Sigmoid colon (tissue), 4 donors: Measurements from ENCODE around the gene DLGAP4.

Experiments
- EP300 ChIP-seq, 4 donors: sonication (generic); formaldehyde crosslinking; IDR thresholded peaks; one replicate each; pipeline ENCODE4 v1.6.1; 2017; ENCODE audit warnings: antibody characterized with exemption in 4 of 4
- POLR2A ChIP-seq, 2 donors: fragments of 450-650 bp; IDR thresholded peaks; one replicate each; pipeline ENCODE4 v1.6.1; 2016; ENCODE audit warnings: antibody characterized with exemption in 2 of 2, mild to moderate bottlenecking in 2 of 2, moderate library complexity in 2 of 2
- TF ChIP-seq, protein P1 (sequence below), 4 experiments: fragments of 450-650 bp in 3 of 4; fragments of 200-600 bp in 1 of 4; IDR thresholded peaks; one replicate each; pipeline ENCODE4 v1.5.1; 2016 to 2019; ENCODE audit warnings: antibody characterized with exemption in 4 of 4, mild to moderate bottlenecking in 3 of 4, moderate library complexity in 2 of 4

GRCh38 chr20:36301359-36302119, 4.6 kb upstream of the DLGAP4 start:
- TF ChIP-seq, protein P1, sequence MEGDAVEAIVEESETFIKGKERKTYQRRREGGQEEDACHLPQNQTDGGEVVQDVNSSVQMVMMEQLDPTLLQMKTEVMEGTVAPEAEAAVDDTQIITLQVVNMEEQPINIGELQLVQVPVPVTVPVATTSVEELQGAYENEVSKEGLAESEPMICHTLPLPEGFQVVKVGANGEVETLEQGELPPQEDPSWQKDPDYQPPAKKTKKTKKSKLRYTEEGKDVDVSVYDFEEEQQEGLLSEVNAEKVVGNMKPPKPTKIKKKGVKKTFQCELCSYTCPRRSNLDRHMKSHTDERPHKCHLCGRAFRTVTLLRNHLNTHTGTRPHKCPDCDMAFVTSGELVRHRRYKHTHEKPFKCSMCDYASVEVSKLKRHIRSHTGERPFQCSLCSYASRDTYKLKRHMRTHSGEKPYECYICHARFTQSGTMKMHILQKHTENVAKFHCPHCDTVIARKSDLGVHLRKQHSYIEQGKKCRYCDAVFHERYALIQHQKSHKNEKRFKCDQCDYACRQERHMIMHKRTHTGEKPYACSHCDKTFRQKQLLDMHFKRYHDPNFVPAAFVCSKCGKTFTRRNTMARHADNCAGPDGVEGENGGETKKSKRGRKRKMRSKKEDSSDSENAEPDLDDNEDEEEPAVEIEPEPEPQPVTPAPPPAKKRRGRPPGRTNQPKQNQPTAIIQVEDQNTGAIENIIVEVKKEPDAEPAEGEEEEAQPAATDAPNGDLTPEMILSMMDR (IDR thresholded peaks at IDR 0.05) = no peak
- TF ChIP-seq POLR2A (IDR thresholded peaks at IDR 0.05) (no peak), EP300 (IDR thresholded peaks at IDR 0.05) (no peak)
